Measurements from ENCODE around the gene IFT27. TPM values are rescaled to one million over a fixed set of nuclear protein-coding genes. Genes with fewer than 3 reads are reported as not detected.
A peak's percentile ranks its signal among the peaks of the same experiment; 100 is the strongest.

IFT27 gene
- total RNA-seq, 1 experiment from 2014 or later: 2.2 TPM

- Histone ChIP-seq H3K27ac (no peak overlapping the region), H3K4me3 (no peak overlapping the region), H3K9me3 (replicated peaks) (no peaks in the 10 kb centered on the region), H3K27me3 (0 out of 2 replicates have a peak, but pooled peaks cover 3% of the 10 kb centered on the region), H3K4me1 (no peaks in the 10 kb centered on the region), H3K36me3 (no peaks in the 10 kb centered on the region)
- no peak for DNase-seq
Measured at GRCh38 chr22:36776722-36777121, 803 bp upstream of the IFT27 start.

GRCh38 chr22:36775586-36775963 lies 344 bp downstream of the IFT27 start:
- H3K9me3 ChIP-seq (replicated peaks): no peaks in the 10 kb centered on the region
- H3K27me3 ChIP-seq: 0 out of 2 replicates have a peak, but pooled peaks cover 3% of the 10 kb centered on the region
- H3K36me3 ChIP-seq: no peaks in the 10 kb centered on the region
- H3K27ac ChIP-seq: no peak overlapping the region
- DNase-seq: no peak
- no peaks in the 10 kb centered on the region for H3K4me1 ChIP-seq
- peak overlapping the region; percentile 47 for H3K4me3 ChIP-seq

GRCh38 chr22:36773935-36774334 lies 2.0 kb downstream of the IFT27 start:
- Histone ChIP-seq H3K4me3 (no peak overlapping the region), H3K9me3 (replicated peaks) (no peaks in the 10 kb centered on the region), H3K36me3 (no peaks in the 10 kb centered on the region), H3K27me3 (0 out of 2 replicates have a peak, but pooled peaks cover 3% of the 10 kb centered on the region), H3K4me1 (no peaks in the 10 kb centered on the region), H3K27ac (no peak overlapping the region)
- peak in 1 of 2 experiments; percentile 13 for DNase-seq

- no peak overlapping the region for H3K27ac ChIP-seq
- no peak overlapping the region for H3K4me3 ChIP-seq
- H3K36me3 ChIP-seq: no peaks in the 10 kb centered on the region
- 0 out of 2 replicates have a peak, but pooled peaks cover 3% of the 10 kb centered on the region for H3K27me3 ChIP-seq
- DNase-seq: no peak
- H3K4me1 ChIP-seq: no peaks in the 10 kb centered on the region
- H3K9me3 ChIP-seq (replicated peaks): no peaks in the 10 kb centered on the region
Measured at GRCh38 chr22:36772451-36772850, 3.5 kb downstream of the IFT27 start.

- DNase-seq: no peak
- H3K36me3 ChIP-seq: no peaks in the 10 kb centered on the region
- no peak overlapping the region for H3K27ac ChIP-seq
Measured at GRCh38 chr22:36771356-36772063, 4.4 kb downstream of the IFT27 start.

GRCh38 chr22:36770513-36771231 lies 5.2 kb downstream of the IFT27 start:
- Histone ChIP-seq H3K4me1 (no peaks in the 10 kb centered on the region), H3K4me3 (no peak overlapping the region), H3K27me3 (0 out of 2 replicates have a peak, but pooled peaks cover 3% of the 10 kb centered on the region), H3K36me3 (no peaks in the 10 kb centered on the region), H3K27ac (no peak overlapping the region), H3K9me3 (replicated peaks) (no peaks in the 10 kb centered on the region)
- DNase-seq: no peak

More at GRCh38 chr22:36771356-36772063, 4.4 kb downstream of the IFT27 start:
- no peak overlapping the region for H3K4me3 ChIP-seq
- H3K4me1 ChIP-seq: no peaks in the 10 kb centered on the region
- H3K27me3 ChIP-seq: 0 out of 2 replicates have a peak, but pooled peaks cover 3% of the 10 kb centered on the region
- no peaks in the 10 kb centered on the region for H3K9me3 ChIP-seq (replicated peaks)

GRCh38 chr22:36769541-36770512 lies 6.1 kb downstream of the IFT27 start:
- Histone ChIP-seq H3K27me3 (0 out of 2 replicates have a peak, but pooled peaks cover 3% of the 10 kb centered on the region), H3K4me3 (no peak overlapping the region), H3K4me1 (no peaks in the 10 kb centered on the region), H3K27ac (no peak overlapping the region), H3K36me3 (no peaks in the 10 kb centered on the region), H3K9me3 (replicated peaks) (no peaks in the 10 kb centered on the region)
- DNase-seq: no peak

GRCh38 chr22:36768616-36769015 lies 7.3 kb downstream of the IFT27 start:
- Histone ChIP-seq H3K4me1 (no peaks in the 10 kb centered on the region), H3K4me3 (no peak overlapping the region), H3K27ac (no peak overlapping the region), H3K27me3 (no peaks in the 10 kb centered on the region), H3K9me3 (replicated peaks) (no peaks in the 10 kb centered on the region), H3K36me3 (no peaks in the 10 kb centered on the region)
- no peak for DNase-seq

- no peaks in the 10 kb centered on the region for H3K4me1 ChIP-seq
- no peak overlapping the region for H3K27ac ChIP-seq
- no peaks in the 10 kb centered on the region for H3K9me3 ChIP-seq (replicated peaks)
- H3K4me3 ChIP-seq: no peak overlapping the region
- H3K27me3 ChIP-seq: no peaks in the 10 kb centered on the region
- DNase-seq: no peak
- H3K36me3 ChIP-seq: no peaks in the 10 kb centered on the region
Measured at GRCh38 chr22:36768141-36768540, 7.8 kb downstream of the IFT27 start.

- H3K36me3 ChIP-seq: no peaks in the 10 kb centered on the region
- H3K27me3 ChIP-seq: 0 out of 2 replicates have a peak, but pooled peaks cover 2% of the 10 kb centered on the region
- no peak overlapping the region for H3K4me3 ChIP-seq
- no peak overlapping the region for H3K27ac ChIP-seq
- H3K4me1 ChIP-seq: no peaks in the 10 kb centered on the region
- no peak for DNase-seq
- no peaks in the 10 kb centered on the region for H3K9me3 ChIP-seq (replicated peaks)
Measured at GRCh38 chr22:36767035-36767775, 8.7 kb downstream of the IFT27 start.

- no peaks in the 10 kb centered on the region for H3K36me3 ChIP-seq
- no peak overlapping the region for H3K27ac ChIP-seq
- no peaks in the 10 kb centered on the region for H3K9me3 ChIP-seq (replicated peaks)
- 0 out of 2 replicates have a peak, but pooled peaks cover 3% of the 10 kb centered on the region for H3K27me3 ChIP-seq
- no peak overlapping the region for H3K4me3 ChIP-seq
- DNase-seq: no peak
- H3K4me1 ChIP-seq: no peaks in the 10 kb centered on the region
Measured at GRCh38 chr22:36765943-36766450, 9.9 kb downstream of the IFT27 start.

GRCh38 chr22:36765131-36765942 lies 10.6 kb downstream of the IFT27 start:
- Histone ChIP-seq H3K27ac (no peak overlapping the region), H3K4me1 (no peaks in the 10 kb centered on the region), H3K36me3 (no peaks in the 10 kb centered on the region), H3K9me3 (replicated peaks) (no peaks in the 10 kb centered on the region), H3K27me3 (0 out of 2 replicates have a peak, but pooled peaks cover 3% of the 10 kb centered on the region), H3K4me3 (no peak overlapping the region)
- DNase-seq: no peak

GRCh38 chr22:36764641-36765040 lies 11.3 kb downstream of the IFT27 start:
- Histone ChIP-seq H3K4me1 (no peaks in the 10 kb centered on the region), H3K27ac (no peak overlapping the region), H3K36me3 (no peaks in the 10 kb centered on the region), H3K9me3 (replicated peaks) (no peaks in the 10 kb centered on the region), H3K27me3 (0 out of 2 replicates have a peak, but pooled peaks cover 3% of the 10 kb centered on the region), H3K4me3 (no peak overlapping the region)
- DNase-seq: no peak

Measured in SJCRH30 (cell line).